Endodermal cell (in vitro differentiated cells): ENCODE measurements around the gene TRMT10A. TPM values are rescaled to one million over a fixed set of nuclear protein-coding genes. Genes with fewer than 3 reads are reported as not detected.

Experiments used
- DNase-seq: peaks from one replicate; pipeline ENCODE4 v3.0.0-alpha.2; 2017
- H3K27ac ChIP-seq: 2 replicates; pipeline ENCODE4 v1.5.1; 2013; ENCODE audit warnings: mild to moderate bottlenecking, low read depth, low read length, moderate library complexity
- H3K27me3 ChIP-seq: 2 replicates; pipeline ENCODE4 v1.6.1; 2013; ENCODE audit warnings: mild to moderate bottlenecking, low read length, moderate library complexity; ENCODE audit not compliant: insufficient read depth, control insufficient read depth, poor library complexity, severe bottlenecking
- H3K36me3 ChIP-seq: 2 replicates; pipeline ENCODE4 v1.7.0; 2013; ENCODE audit warnings: mild to moderate bottlenecking, low read length, moderate library complexity; ENCODE audit not compliant: control insufficient read depth, insufficient read depth
- H3K4me1 ChIP-seq: one replicate; pipeline ENCODE4 v1.7.0; 2013; ENCODE audit warnings: low read length; ENCODE audit not compliant: control insufficient read depth, insufficient read depth
- H3K4me3 ChIP-seq: 2 replicates; pipeline ENCODE4 v1.5.1; 2013; ENCODE audit warnings: mild to moderate bottlenecking, low read length, moderate library complexity
- H3K9ac ChIP-seq: 2 replicates; pipeline ENCODE4 v1.6.1; 2013; ENCODE audit warnings: mild to moderate bottlenecking, low read length, moderate library complexity; ENCODE audit not compliant: poor library complexity, severe bottlenecking; ENCODE audit errors: extremely low read depth
- H3K9me3 ChIP-seq: 2 replicates; pipeline ENCODE4 v1.6.1; 2013; ENCODE audit warnings: mild to moderate bottlenecking, low read length, moderate library complexity; ENCODE audit not compliant: control insufficient read depth
- H3K27ac Mint-ChIP-seq: 2 replicates; pipeline ENCODE4 v1.8.0; 2020; ENCODE audit warnings: mixed read lengths
- H3K27me3 Mint-ChIP-seq: 2 replicates; pipeline ENCODE4 v1.8.0; 2021; ENCODE audit warnings: mild to moderate bottlenecking, mixed read lengths; ENCODE audit not compliant: insufficient read depth
- H3K36me3 Mint-ChIP-seq: 2 replicates; pipeline ENCODE4 v1.8.0; 2020; ENCODE audit warnings: low read depth, mixed read lengths
- H3K4me1 Mint-ChIP-seq: 2 replicates; pipeline ENCODE4 v1.8.0; 2020; ENCODE audit warnings: mixed read lengths
- H3K4me3 Mint-ChIP-seq: 2 replicates; pipeline ENCODE4 v1.8.0; 2020; ENCODE audit warnings: mild to moderate bottlenecking, moderate library complexity, mixed read lengths
- H3K9me3 Mint-ChIP-seq: 2 replicates; pipeline ENCODE4 v1.8.0; 2020; ENCODE audit warnings: mild to moderate bottlenecking, mixed read lengths
- CTCF ChIP-seq: fragments of 200-600 bp; sonication (generic); conservative IDR thresholded peaks from 2 replicates; pipeline ENCODE4 v1.5.0; 2021; ENCODE audit warnings: antibody characterized with exemption, mild to moderate bottlenecking
- WGBS, 2 experiments: methylation state at CpG; one replicate each; pipeline versions ENCODE4 v1.1.5 to v1.1.7; 2013; ENCODE audit warnings: missing lambda C conversion rate in 2 of 2, mixed read lengths in 1 of 2; ENCODE audit not compliant: insufficient coverage in 1 of 2, insufficient read length in 1 of 2; 5-methylcytosine and 5-hydroxymethylcytosine counted together
- total RNA-seq, 2 donors: library from RNA; stranded (reverse); fragmentation: NEBNext Ultra II Directional in 1 of 2; extraction: Animal tissue kit (Norgen Biotek cat#: 25700) in 1 of 2; gene quantifications; 2 replicates in 1 of 2; 3 replicates in 1 of 2; pipeline ENCODE4 v1.2.1, GENCODE V29; 2021

The TRMT10A gene
- total RNA-seq, 2 donors from 2014 or later = 4.4 to 5.5 TPM

- no peak for DNase-seq
- Histone ChIP-seq H3K4me1 (no peaks in the 10 kb centered on the region), H3K36me3 (no peaks in the 10 kb centered on the region), H3K9me3 (no peaks in the 10 kb centered on the region), H3K27me3 (no peaks in the 10 kb centered on the region), H3K4me3 (no peak within 1 kb of the TSS), H3K9ac (no peak within 1 kb of the TSS), H3K27ac (peak within 1 kb of the TSS; percentile 55)
- Mint-ChIP-seq H3K27ac (peak within 1 kb of the TSS; percentile 9), H3K36me3 (no peaks in the 10 kb centered on the region), H3K9me3 (no peaks in the 10 kb centered on the region), H3K4me1 (peaks cover 5% of the 10 kb centered on the region), H3K27me3 (no peaks in the 10 kb centered on the region), H3K4me3 (no peak within 1 kb of the TSS)
- no peak for TF ChIP-seq CTCF
- 88 to 90% methylated on average over 1 to 3 of the region's 3 CpGs for WGBS, 2 experiments
These were observed 10.9 kb upstream of the TRMT10A start, which contains the start of gene MTTP for GRCh38 chr4:99574530-99575324. TSS of gene MTTP (plus strand) at chr4:99574824. CDS start at chr4:99574910, 86 bp downstream.

- H3K27ac Mint-ChIP-seq = no peak overlapping the region
- H3K9me3 Mint-ChIP-seq = no peaks in the 10 kb centered on the region
- no peaks in the 10 kb centered on the region for H3K27me3 Mint-ChIP-seq
These were observed 10.0 kb upstream of the TRMT10A start for GRCh38 chr4:99573735-99574368.

More at GRCh38 chr4:99573735-99574368, 10.0 kb upstream of the TRMT10A start:
- H3K4me3 Mint-ChIP-seq = no peak overlapping the region
- Histone ChIP-seq H3K27ac (no peak overlapping the region), H3K9me3 (no peaks in the 10 kb centered on the region), H3K36me3 (no peaks in the 10 kb centered on the region), H3K9ac (no peak overlapping the region), H3K27me3 (no peaks in the 10 kb centered on the region), H3K4me3 (no peak overlapping the region), H3K4me1 (no peaks in the 10 kb centered on the region)
- TF ChIP-seq CTCF = no peak
- H3K4me1 Mint-ChIP-seq = peaks cover 5% of the 10 kb centered on the region
- no peaks in the 10 kb centered on the region for H3K36me3 Mint-ChIP-seq
- WGBS, 2 experiments = 100% methylated on average over 1 of the region's 1 CpG; no CpG with 5 or more reads in 1 of the 2 experiments
- DNase-seq = no peak
